ENCODE data around the gene HTR6.
"Not testable (repeated sequence)": the region's sequence is repeated elsewhere in the genome, so short reads cannot be mapped to it uniquely, and the experiment has no call there.

HTR6 gene

DNA sequence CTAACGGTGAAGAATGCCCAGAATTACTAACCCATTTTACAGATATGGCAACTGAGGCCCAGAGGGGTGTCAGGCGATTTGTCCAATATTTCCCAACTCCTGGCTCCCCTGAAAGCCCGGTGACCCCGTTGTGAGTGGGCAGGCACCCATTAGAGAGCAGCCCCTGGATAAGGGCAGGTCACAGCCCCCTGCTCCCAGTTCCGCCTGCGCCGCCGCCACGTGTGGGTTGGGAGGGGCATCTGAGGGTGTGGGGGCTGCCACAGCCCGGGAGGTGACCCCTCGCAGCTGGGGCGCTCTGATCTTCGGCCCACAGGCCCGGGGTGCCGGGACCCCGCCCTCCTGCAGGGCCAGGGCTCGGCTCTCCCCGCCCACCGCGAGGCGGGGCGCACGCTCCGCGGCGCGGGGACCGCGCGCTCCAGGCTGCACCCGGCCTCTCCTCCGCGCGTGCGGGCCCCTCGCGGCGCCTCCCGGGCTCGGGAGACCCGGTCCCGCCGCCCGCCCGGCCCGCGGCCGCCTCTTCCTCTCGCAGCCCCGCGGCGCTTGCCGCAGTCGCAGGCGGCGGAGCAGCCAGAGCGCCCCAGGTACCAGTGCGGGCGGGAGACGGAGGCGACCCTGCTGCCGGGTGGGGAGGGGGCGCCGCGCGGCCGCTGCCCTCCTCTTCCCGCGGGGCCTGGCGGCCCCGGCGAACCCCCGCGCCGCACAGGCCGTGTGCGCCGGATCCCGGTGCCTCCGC is at the start of gene HTR6:
Gene HTR6, plus strand, starts transcription at position 423 of the 733 bp plus-strand sequence. CDS start 879 bp downstream, outside the sequence.
- DNase-seq (ENCODE audit: extremely low read depth in 1 of 2, low read depth in 1 of 2), result no peak

GRCh38 chr1:19615438-19615837 is 49.2 kb upstream of the HTR6 start:
- no peak for DNase-seq (ENCODE audit: extremely low read depth in 1 of 2, low read depth in 1 of 2)

DNA sequence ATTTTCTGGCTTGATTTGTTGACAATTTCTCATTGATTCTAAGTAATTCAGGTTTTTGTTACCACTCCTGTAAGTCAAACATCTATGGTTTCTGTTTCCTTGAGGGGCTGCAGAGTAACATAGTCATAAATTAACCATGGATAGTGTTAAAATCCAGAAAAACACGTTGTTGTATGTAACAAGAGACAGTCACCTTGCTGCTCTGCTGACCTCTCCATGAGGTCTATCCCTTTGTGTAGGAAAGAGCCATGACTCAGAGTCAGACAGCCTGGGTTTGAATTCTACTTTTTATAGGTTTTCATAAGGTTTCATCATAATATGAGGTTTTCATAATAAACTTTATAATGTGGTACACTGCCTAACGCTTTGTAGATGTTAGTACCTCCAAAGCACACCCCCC is 48.2 kb upstream of the HTR6 start:
- DNase-seq (ENCODE audit: extremely low read depth in 1 of 2, low read depth in 1 of 2), result no peak

DNA sequence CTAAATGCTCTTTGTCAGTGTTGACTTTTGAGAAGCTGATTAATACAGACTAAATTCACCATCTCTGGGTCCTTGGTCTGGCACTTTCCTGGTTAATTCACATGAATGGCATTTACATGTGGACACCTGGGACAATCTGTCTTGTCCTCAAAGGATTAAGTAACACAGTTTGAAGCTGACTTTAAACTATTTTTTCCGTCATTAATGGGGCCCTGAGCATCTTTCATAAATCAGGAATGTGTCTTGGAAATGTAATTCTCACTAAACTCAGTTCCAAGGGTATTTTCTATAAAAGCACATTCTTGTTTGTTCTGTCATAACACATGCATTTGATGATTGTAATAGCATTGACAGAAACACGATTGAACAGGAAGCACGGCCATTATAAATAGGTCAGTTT is 47.3 kb upstream of the HTR6 start:
- no peak for DNase-seq (ENCODE audit: extremely low read depth in 1 of 2, low read depth in 1 of 2)

GRCh38 chr1:19618428-19618827 is 46.2 kb upstream of the HTR6 start:
- no peak for DNase-seq (ENCODE audit: extremely low read depth in 1 of 2, low read depth in 1 of 2)

DNA sequence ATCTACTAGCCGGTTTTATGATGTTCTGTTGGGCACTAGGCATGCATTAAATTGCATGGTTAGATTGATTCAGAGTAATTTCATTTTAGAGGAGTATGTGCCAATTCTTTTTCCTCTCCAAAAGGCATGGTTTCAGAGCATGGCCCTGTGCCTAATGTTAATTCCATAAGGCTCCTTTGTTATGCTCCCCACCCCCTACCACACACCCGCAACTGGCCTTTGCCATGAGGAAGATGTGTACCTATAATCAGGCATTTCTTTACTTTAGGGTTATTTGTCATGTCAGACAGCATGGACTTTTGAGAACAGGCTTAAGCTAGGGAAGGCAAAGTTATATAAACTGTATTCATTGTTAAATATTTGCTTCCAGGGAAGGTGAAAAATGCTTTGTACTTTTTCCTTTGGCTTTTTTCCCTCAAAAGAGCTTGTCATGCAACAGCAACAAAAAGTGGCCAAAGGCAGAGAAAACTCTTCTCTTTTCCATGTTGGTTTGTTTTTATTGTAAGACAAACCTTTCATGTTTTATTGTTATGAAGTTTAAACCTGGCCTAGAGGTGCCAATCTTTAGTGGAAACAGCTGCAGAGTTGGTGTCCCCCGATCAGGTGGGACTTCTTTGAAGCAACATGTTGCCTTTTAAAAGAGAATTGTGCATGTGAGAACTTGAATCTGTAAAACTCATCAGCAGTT is 44.8 kb upstream of the HTR6 start:
- no peak for DNase-seq (ENCODE audit: extremely low read depth in 1 of 2, low read depth in 1 of 2)

DNA sequence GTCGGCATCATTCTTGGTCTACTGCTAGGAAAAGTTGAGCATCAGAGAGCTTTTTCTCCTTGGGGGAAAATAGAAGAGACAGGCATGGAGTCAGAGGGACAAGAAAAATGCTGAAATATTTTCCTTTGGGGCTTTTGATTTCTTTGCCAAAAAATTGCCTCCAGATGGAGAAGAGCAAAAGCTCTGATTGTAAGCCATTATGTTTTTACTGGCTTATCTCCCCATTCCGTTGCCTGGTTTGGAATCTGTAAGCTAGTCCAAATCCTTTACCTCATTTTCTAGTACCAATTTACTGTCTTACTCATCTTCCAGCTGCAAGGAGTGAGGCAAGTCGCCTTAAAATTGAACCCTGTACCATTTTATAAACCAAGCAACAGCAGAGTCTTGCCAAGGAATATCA is 43.9 kb upstream of the HTR6 start:
- DNase-seq (ENCODE audit: extremely low read depth in 1 of 2, low read depth in 1 of 2), result no peak

DNA sequence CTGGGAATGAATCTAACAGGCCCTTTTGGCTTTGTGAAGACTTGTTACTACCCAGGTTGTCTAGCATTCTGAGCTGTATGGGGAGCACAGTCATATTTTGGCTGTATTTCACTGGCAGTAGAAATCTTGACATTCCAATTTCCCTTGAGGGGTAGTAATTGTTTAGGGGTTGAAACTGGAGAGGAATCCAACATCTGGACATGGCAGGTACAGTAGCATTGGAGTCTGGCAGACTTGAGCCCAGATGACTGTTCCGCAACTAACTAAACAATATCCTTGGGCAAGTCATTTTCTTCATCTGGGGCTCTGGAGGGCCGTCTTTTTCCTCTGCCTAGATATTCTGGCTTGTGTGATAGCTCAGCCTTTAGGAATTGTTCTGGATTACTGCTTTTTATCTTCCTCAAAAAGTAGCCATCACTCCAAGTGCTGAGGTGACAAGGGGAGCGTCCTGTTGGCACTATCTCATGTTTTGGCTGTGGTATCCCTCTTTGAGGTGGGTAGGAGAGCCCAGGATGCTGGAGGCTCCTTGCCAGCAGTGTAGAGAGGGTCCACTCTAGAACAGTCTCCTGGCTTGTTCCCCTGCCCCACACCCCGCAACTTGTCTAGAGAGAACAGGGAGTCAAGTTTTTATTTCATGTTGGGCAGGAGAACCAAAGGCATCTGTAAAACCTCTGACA is 43.3 kb upstream of the HTR6 start:
- no peak for DNase-seq (ENCODE audit: extremely low read depth in 1 of 2, low read depth in 1 of 2)

DNA sequence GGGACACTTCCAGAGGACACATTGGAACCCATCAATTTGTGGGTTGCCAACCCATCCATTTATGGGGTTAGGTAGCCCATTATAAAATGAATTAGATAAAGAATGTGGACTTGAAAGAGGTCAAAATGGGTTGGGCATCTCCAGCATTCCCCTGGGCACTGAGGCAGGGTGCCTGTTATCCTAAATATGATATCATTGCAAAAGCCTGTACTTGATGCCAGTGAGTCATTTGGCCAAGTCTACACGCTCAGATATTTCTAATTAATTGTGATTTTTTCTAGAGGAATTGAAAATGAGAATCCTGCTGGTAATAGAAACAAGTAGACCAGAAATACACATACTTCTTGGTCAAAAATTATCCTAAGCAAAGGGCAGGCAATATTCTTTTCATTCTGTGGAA is 42.5 kb upstream of the HTR6 start:
- DNase-seq (ENCODE audit: extremely low read depth in 1 of 2, low read depth in 1 of 2), result no peak

- DNase-seq (ENCODE audit: extremely low read depth in 1 of 2, low read depth in 1 of 2), result no peak
Measured at GRCh38 chr1:19623523-19623922, 41.2 kb upstream of the HTR6 start.

DNA sequence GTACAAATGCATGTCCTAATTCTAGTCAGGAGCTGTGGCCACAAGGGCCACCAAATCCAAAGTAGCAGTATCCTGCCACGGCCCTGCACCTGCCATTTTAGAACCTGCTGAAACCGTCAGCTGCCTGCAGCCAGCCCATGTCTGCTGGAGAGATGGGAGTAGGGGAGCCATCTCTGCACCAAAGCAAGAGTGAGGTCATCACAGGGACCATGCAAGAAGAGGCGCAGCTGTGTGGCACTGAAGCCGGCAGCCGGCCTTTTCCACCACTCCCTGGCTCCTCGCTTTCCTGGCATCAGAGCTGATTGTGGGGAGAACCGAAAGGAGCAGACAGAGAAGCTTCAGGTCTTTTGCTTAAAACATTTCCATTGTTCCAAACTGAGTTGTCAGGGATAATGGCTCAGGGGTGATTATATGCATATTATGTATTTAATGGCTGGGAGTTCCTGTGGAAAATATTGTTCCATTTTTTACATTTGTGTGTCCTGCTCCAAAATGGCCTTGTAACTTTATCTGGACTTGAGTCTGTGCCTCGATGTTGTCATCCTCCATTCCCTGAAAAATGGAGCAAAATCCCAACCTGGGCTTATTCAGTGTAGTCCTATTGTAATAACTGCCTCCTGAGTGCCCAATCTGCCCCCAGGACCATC is 39.3 kb upstream of the HTR6 start:
- DNase-seq (ENCODE audit: extremely low read depth in 1 of 2, low read depth in 1 of 2), result no peak

DNA sequence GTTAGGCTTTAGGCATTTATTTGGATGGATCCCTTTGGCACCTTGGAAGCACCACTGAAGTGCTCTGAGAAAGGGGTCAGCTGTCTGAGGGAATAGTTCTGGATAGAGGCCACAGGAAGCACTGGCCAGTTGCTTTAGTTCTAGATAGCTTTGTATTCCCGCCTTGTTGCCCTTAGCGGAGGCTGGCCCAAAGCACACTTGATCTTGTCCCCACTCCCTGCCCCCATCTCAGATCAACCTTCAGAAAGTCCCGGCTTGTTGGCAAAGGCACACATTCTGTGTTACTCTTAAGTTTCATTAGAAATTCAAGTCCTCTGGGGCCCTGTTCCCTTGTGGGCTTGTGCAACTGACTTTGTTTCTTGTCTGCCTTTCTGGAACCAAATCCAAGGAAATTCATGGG is 35.8 kb upstream of the HTR6 start:
- no peak for DNase-seq (ENCODE audit: extremely low read depth in 1 of 2, low read depth in 1 of 2)

DNA sequence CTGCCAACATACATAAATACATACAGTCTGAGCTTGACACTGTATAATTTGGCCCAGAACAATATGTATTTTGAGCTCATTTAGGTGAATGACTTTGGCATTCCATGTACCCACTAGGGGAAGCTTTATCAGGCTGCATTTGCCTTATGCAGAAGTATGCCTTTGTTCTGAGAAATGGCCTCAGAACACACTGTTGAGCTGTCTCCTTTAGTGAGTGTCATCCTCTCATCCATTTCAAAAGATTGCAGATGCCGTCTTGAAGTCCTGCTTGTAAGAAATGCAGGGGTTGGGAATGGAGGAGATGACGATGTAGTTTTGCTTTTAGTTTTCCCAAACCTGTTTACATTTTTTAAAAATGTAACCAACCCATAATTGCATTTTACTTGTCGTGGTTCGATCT is 35.3 kb upstream of the HTR6 start:
- DNase-seq (ENCODE audit: extremely low read depth in 1 of 2, low read depth in 1 of 2), result no peak

GRCh38 chr1:19630192-19630591 is 34.5 kb upstream of the HTR6 start:
- not testable (repeated sequence) for DNase-seq (ENCODE audit: extremely low read depth in 1 of 2, low read depth in 1 of 2)

- no peak for DNase-seq (ENCODE audit: extremely low read depth in 1 of 2, low read depth in 1 of 2)
Measured at GRCh38 chr1:19630720-19631395, 33.8 kb upstream of the HTR6 start.

- no peak for DNase-seq (ENCODE audit: extremely low read depth in 1 of 2, low read depth in 1 of 2)
Measured at GRCh38 chr1:19632211-19632610, 32.5 kb upstream of the HTR6 start.

DNA sequence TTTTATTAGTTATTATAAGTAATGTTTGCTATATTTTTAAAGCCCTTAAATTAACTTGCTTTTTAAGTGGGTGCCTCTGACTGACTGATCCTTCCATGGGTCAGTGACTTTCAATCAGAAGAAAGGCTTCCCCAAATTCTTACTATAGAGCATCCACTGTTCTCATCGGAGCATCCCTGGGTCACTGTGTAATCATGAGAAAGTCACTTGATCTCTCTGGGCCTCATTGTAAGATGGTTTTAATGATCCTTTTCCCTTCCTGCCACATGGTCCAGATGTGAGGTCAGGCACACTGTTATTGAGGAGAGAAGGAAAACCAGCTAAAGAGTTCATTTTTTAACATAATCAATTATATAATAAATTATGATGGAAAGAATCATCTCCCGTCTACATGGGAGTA is 31.6 kb upstream of the HTR6 start:
- DNase-seq (ENCODE audit: extremely low read depth in 1 of 2, low read depth in 1 of 2), result no peak

- DNase-seq (ENCODE audit: extremely low read depth in 1 of 2, low read depth in 1 of 2), result not testable (repeated sequence)
Measured at GRCh38 chr1:19635064-19635463, 29.6 kb upstream of the HTR6 start.

GRCh38 chr1:19635646-19636045 is 29.0 kb upstream of the HTR6 start:
- DNase-seq (ENCODE audit: extremely low read depth in 1 of 2, low read depth in 1 of 2), result no peak

- no peak for DNase-seq (ENCODE audit: extremely low read depth in 1 of 2, low read depth in 1 of 2)
Measured at GRCh38 chr1:19636065-19636464, 28.6 kb upstream of the HTR6 start.

DNA sequence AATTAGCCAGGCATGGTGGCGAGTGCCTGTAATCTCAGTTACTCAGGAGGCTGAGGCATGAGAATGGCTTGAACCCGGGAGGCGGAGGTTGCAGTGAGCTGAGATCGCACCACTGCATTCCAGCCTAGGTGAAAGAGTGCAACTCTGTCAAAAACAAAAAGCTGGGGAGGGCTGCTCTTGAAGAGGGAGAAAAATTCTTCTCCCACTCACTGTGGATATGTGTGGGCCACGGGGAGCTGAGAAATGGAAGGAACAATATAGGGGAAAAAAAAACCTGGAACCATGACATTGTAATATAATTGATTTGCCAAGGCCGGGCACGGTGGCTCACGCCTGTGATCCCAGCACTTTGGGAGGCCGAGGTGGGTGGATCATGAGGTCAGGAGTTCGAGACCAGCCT is 27.9 kb upstream of the HTR6 start:
- not testable (repeated sequence) for DNase-seq (ENCODE audit: extremely low read depth in 1 of 2, low read depth in 1 of 2)
